Smooth muscle cell of trachea (primary cell): ENCODE data around the gene CYFIP1. TPM values are rescaled to one million over a fixed set of nuclear protein-coding genes. Genes with fewer than 3 reads are reported as not detected.

Source experiments
- total RNA-seq: library from RNA; depleted of rRNA; stranded (reverse); fragments of >200 nt; gene quantifications from 2 replicates; pipeline ENCODE4 v1.2.1, GENCODE V29; 2014

CYFIP1 gene
- 121 and 131 TPM in 2 replicates for total RNA-seq

DNA sequence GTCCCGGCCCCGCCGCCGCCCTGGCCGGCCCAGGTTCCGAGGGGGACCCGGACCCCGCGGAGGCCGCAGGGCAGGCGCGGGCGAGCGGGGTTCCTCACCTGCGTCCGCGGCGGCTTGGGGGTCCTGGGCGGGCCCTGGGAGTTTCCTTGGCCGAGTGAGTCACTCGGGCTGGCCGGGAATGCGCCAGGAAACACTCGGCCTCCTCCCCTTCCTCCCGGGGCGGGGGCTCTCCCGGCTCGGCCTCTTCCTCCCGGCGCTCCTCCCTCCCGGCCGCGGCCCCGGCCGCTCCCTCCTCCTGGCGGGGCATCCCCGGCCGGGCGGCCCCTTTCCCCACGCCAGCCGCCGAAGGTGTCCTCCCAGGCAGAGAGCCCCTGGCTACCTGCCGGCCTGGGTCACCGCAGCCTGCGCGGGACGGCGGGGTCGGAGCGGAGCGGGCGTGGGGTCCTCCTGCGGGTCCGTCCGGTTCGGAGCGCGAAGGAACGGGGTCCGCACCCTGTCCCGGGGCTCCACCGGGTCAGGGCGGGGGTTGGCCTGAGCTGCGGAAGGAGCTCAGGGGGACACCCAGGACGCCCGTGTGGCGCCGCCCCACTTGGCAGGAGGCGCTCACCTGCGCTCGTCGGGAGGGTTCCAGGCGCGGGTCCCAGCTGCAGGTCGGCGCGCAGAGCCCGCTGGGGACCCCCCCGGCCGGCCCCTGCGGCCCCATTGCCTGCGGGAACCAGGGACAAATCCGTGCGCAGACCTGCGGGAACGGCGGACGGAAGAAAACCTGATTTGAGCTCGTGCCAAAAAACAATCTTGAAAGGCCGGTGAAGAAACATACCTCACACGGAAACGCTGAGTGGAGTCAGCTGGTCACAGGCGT lies at the start of gene CYFIP1:
Gene CYFIP1 (minus strand): TSS at position 180 of the 862 bp plus-strand sequence. CDS start 33,083 bp downstream, outside the sequence.

GRCh38 chr15:22838292-22839042 lies 141.7 kb downstream of the CYFIP1 start, which contains the start of gene NIPA2:
Gene NIPA2 (plus strand): TSS chr15:22838666. CDS start chr15:22851732, 13,066 bp downstream.

Other genes starting within 250 kb of the CYFIP1 start
- 5.8 and 8.6 TPM in 2 replicates for gene NIPA1, start 193.7 kb downstream of the CYFIP1 start, total RNA-seq
- gene NIPA2, start 141.7 kb downstream of the CYFIP1 start, total RNA-seq, result 53.2 and 53.9 TPM in 2 replicates
- 18.7 and 25.2 TPM in 2 replicates for gene TUBGCP5, start 59.2 kb upstream of the CYFIP1 start, total RNA-seq
- gene GOLGA6L1, start 156.5 kb upstream of the CYFIP1 start, total RNA-seq, result not detected in 2 replicates